Tibial nerve (tissue), 4 donors: ENCODE measurements around the gene MMP17.

ENCODE experiments used
- CTCF ChIP-seq, 5 experiments: fragments of 200-600 bp in 3 of 5; fragments of 450-650 bp in 2 of 5; sonication (generic) in 3 of 5; IDR thresholded peaks; one replicate each; pipeline ENCODE4 v1.5.1; 2016 to 2019; ENCODE audit warnings: antibody characterized with exemption in 5 of 5, mild to moderate bottlenecking in 3 of 5, moderate library complexity in 2 of 5
- EP300 ChIP-seq, 2 donors: sonication (generic); formaldehyde crosslinking; IDR thresholded peaks; one replicate each; pipeline ENCODE4 v1.6.1; 2017; ENCODE audit warnings: antibody characterized with exemption in 2 of 2, mild to moderate bottlenecking in 1 of 2
- POLR2A ChIP-seq, 2 donors: fragments of 450-650 bp; IDR thresholded peaks; one replicate each; pipeline ENCODE4 v1.6.1; 2017; ENCODE audit warnings: antibody characterized with exemption in 2 of 2, mild to moderate bottlenecking in 2 of 2, moderate library complexity in 2 of 2

- TF ChIP-seq CTCF (IDR thresholded peaks at IDR 0.05) (no peak), POLR2A (IDR thresholded peaks at IDR 0.05) (no peak), EP300 (IDR thresholded peaks at IDR 0.05) (no peak)
Observed at GRCh38 chr12:131817241-131817640, 11.0 kb upstream of the MMP17 start.
